Mammary epithelial cell (primary cell): Measurements from ENCODE around the gene ASCC2.

Experiments
- EZH2 ChIP-seq: IDR thresholded peaks from 2 replicates; pipeline ENCODE4 v1.6.1; 2012; ENCODE audit warnings: low read length, inconsistent platforms, borderline replicate concordance
- TF ChIP-seq, protein P1 (sequence below), 2 donors: IDR thresholded peaks in 1 of 2; conservative IDR thresholded peaks in 1 of 2; 2 replicates each; pipeline ENCODE4 v1.5.1; 2011 to 2012; ENCODE audit warnings: inconsistent platforms in 2 of 2, low read length in 2 of 2, mild to moderate bottlenecking in 2 of 2, control low read depth in 1 of 2, low read depth in 1 of 2; ENCODE audit not compliant: insufficient read depth in 1 of 2; ENCODE audit errors: extremely low read depth in 1 of 2

DNA sequence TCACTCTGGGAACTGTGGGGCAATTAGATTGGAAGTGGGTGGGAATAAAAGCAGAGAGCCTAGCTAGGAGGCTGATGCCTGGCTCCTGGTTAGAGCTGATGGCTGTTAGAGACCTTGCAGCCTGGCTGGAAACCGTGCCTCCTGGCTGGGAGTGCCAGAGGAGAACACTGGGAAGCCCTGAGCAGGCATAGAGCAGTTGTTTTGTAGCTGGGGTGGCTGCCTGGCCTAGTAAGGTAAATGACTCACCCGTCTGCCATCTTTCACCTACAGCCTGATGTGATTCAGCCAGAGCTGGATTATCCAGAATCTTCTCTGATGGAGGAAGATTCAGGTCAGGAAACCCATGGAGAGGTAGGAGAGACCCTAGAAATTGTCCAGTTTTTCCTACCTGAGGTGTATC, 64.8 kb downstream of the ASCC2 start:
- TF ChIP-seq, protein P1, sequence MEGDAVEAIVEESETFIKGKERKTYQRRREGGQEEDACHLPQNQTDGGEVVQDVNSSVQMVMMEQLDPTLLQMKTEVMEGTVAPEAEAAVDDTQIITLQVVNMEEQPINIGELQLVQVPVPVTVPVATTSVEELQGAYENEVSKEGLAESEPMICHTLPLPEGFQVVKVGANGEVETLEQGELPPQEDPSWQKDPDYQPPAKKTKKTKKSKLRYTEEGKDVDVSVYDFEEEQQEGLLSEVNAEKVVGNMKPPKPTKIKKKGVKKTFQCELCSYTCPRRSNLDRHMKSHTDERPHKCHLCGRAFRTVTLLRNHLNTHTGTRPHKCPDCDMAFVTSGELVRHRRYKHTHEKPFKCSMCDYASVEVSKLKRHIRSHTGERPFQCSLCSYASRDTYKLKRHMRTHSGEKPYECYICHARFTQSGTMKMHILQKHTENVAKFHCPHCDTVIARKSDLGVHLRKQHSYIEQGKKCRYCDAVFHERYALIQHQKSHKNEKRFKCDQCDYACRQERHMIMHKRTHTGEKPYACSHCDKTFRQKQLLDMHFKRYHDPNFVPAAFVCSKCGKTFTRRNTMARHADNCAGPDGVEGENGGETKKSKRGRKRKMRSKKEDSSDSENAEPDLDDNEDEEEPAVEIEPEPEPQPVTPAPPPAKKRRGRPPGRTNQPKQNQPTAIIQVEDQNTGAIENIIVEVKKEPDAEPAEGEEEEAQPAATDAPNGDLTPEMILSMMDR (conservative IDR thresholded peaks at IDR 0.05 in 1 of 2, IDR thresholded peaks at IDR 0.05 in 1 of 2; ENCODE audit: extremely low read depth in 1 of 2, insufficient read depth in 1 of 2, low read depth in 1 of 2, low read length in 2 of 2), result no peak
- no peak for TF ChIP-seq EZH2
